Muscle of leg (tissue), 11 donors: ENCODE results near the gene OR2B2. TPM values are rescaled to one million over a fixed set of nuclear protein-coding genes. Genes with fewer than 3 reads are reported as not detected.

Experiments
- DNase-seq: peaks from one replicate; pipeline ENCODE4 v3.0.0; 2013
- H3K27ac ChIP-seq: one replicate; pipeline ENCODE4 v1.5.1; 2013; ENCODE audit warnings: mild to moderate bottlenecking, low read length, control low read depth
- H3K27me3 ChIP-seq: one replicate; pipeline ENCODE4 v1.6.1; 2013; ENCODE audit warnings: low read length; ENCODE audit not compliant: control insufficient read depth, insufficient read depth
- H3K36me3 ChIP-seq: one replicate; pipeline ENCODE4 v1.6.1; 2013; ENCODE audit warnings: low read length; ENCODE audit not compliant: control insufficient read depth, insufficient read depth
- H3K4me1 ChIP-seq: one replicate; pipeline ENCODE4 v1.6.1; 2013; ENCODE audit warnings: low read length; ENCODE audit not compliant: control insufficient read depth, insufficient read depth
- H3K4me3 ChIP-seq: one replicate; pipeline ENCODE4 v1.5.1; 2013; ENCODE audit warnings: low read length, control low read depth
- H3K9me3 ChIP-seq: replicated peaks from 2 replicates; pipeline ENCODE4 v1.6.1; 2013; ENCODE audit warnings: low read depth, low read length; ENCODE audit not compliant: control insufficient read depth
- WGBS: methylation state at CpG from one replicate; pipeline ENCODE4 v1.1.5; 2013; ENCODE audit warnings: missing lambda C conversion rate; ENCODE audit not compliant: insufficient coverage; 5-methylcytosine and 5-hydroxymethylcytosine counted together
- polyA plus RNA-seq, 8 donors: library from polyadenylated mRNA; unstranded; fragments of 120-200 nt; gene quantifications; one replicate each; pipeline versions ENCODE4 v1.2.1 to v1.2.3, GENCODE V29; 2013; ENCODE audit warnings: inconsistent platforms in 1 of 8, low replicate concordance in 1 of 8; ENCODE audit not compliant: insufficient read length in 8 of 8, insufficient read depth in 1 of 8
- total RNA-seq: library from RNA; stranded (reverse); fragments of 120-200 nt; gene quantifications from one replicate; pipeline ENCODE4 v1.2.4, GENCODE V29; 2013

The OR2B2 gene
- total and polyA plus RNA-seq, 9 donors: not detected

DNA sequence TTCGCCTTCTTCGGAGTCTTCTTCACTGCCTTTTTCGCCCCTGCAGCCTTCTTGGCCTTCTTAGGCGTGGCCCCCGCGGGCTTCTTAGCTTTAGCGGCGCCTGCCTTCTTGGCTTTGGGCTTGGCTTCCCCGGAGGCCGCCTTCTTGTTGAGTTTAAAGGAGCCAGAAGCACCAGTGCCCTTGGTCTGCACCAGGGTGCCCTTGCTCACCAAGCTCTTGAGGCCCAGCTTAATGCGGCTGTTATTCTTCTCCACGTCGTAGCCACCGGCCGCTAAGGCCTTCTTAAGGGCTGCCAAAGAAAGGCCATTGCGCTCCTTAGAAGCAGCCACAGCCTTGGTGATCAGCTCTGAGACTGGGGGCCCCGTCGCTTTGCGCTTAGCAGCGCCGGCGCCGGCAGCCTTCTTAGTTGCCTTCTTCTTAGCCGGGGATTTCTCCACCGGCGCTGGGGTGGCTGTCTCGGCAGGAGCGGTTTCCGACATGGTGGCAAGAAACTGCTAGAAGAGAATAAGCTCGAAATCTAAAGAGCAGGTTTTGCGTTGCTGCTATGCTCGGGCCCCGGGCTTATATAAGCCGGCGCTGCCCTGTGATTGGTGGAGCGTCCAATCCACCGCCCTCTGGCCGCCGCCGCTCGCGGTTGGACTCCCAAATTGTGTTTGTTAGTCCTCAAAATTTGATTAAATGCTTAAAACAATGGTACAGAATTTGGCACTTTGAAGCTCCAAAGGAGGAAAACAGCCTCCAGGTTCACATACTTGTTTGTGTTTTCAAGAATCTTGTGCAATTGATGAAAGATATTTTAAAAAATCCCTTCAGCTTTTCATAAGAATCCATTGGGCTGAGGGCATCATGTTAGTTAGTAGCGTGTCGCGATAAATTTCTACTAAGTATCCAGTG lies 44.9 kb downstream of the OR2B2 start:
- peak; percentile 91 for DNase-seq
- peak overlapping the region; percentile 87 for H3K27ac ChIP-seq
- H3K36me3 ChIP-seq: no peaks in the 10 kb centered on the region
- no peaks in the 10 kb centered on the region for H3K9me3 ChIP-seq
- peaks cover 30% of the 10 kb centered on the region for H3K4me1 ChIP-seq
- H3K4me3 ChIP-seq: peak overlapping the region; percentile 66
- 2% methylated on average over 38 of the region's 45 CpGs for WGBS
- H3K27me3 ChIP-seq: no peaks in the 10 kb centered on the region

DNA sequence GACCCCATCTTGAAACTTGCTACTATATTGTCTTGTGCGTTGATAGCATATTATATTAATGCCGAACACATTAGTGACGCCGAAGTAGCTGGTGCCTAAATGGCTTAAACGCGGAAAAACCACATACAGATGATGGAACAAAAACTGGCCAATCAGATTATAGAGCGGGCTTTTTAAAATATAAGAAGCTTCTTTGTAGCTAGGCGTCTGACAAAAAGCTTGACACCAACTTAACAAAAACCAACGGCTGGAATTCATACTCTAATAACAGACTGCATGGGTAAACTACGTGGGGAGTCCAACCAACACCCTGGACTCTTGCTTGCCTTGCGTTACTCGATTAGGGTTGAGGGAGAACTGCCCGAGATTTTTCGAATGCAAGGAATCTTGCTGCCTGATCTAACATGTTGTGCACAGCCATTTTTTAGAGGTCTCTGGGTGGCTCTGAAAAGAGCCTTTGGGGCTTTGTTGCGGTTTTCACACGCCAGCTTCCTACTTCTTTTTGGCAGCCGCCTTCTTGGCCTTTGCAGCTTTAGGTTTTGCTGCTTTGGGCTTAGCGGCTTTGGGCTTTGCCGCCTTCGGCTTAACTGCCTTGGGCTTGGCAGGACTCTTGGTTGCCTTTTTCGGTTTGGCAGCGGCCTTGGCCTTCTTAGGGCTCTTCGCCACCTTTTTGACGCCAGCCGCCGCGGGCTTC lies 45.7 kb downstream of the OR2B2 start:
- H3K36me3 ChIP-seq: no peaks in the 10 kb centered on the region
- H3K27me3 ChIP-seq: no peaks in the 10 kb centered on the region
- H3K4me1 ChIP-seq: peaks cover 27% of the 10 kb centered on the region
- peak; percentile 90 for DNase-seq
- H3K27ac ChIP-seq: peak overlapping the region; percentile 87
- WGBS: 0% methylated on average over 13 of the region's 27 CpGs
- H3K9me3 ChIP-seq: no peaks in the 10 kb centered on the region
- peak overlapping the region; percentile 66 for H3K4me3 ChIP-seq

DNA sequence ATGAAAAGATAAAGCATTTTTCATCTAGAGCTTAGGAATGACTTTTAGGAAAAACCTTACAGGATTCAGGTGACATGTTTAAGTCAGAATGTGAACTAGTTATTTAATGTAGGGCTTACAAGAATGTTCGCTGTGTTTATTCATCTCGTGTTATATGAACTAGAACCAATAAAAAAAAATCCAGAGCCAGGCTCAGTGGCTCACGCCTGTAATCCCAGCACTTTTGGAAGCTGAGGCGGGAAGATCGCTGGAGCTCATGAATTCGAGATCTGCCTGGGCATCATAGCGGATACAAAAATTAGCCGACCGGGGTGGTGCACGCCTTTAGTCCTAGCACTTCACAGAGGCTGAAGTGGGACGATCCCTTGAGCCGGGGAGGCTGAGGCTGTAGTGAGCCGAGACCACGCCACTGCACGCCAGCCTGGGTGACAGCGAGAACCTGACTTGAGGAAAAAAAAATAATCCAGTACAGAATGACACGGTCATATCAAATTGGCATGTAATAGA lies 46.3 kb downstream of the OR2B2 start:
- H3K9me3 ChIP-seq: no peaks in the 10 kb centered on the region

DNA sequence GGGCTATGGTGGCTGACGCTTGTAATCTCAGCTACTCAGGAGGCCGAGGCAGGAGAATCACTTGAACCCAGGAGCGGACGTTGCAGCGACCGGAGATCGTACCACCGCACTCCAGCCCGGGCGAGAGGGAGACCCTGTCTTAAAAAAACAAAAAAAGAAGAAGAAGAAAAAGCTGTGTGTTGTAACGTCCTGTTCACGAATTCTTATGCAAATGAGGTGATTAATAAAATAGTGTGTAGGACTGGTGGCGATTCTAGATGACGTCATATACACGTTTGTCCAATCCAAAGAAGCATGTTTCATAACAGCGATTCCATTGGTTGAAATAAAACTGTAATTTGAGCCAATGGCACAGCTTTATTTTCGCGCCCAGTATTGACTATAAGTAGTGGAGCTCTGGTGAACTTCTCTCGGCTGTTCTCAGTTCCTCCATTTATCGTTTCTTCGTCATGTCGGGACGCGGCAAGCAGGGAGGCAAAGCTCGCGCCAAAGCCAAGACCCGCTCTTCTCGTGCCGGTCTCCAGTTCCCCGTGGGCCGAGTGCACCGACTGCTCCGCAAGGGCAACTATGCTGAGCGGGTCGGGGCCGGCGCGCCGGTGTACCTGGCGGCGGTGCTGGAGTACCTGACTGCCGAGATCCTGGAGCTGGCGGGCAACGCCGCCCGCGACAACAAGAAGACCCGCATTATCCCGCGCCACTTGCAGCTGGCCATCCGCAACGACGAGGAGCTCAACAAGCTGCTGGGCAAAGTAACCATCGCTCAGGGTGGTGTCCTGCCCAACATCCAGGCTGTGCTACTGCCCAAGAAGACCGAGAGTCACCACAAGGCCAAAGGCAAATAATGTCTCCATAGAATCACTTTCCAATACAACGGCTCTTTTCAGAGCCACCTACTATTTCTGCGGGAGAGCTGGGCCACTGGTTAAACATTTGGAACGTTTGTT lies 47.0 kb downstream of the OR2B2 start:
- Histone ChIP-seq H3K36me3 (no peaks in the 10 kb centered on the region), H3K9me3 (no peaks in the 10 kb centered on the region), H3K4me3 (peak overlapping the region; percentile 66), H3K4me1 (peaks cover 27% of the 10 kb centered on the region), H3K27ac (peak overlapping the region; percentile 95), H3K27me3 (no peaks in the 10 kb centered on the region)
- 0% methylated on average over 55 of the region's 58 CpGs for WGBS
- peak; percentile 99 for DNase-seq

More for the DNA sequence above, 46.3 kb downstream of the OR2B2 start:
- DNase-seq: no peak
- Histone ChIP-seq H3K27ac (peak overlapping the region; percentile 87), H3K4me3 (peak overlapping the region; percentile 66), H3K27me3 (no peaks in the 10 kb centered on the region), H3K36me3 (no peaks in the 10 kb centered on the region), H3K4me1 (peaks cover 27% of the 10 kb centered on the region)
- WGBS: 2% methylated on average over 12 of the region's 17 CpGs

DNA sequence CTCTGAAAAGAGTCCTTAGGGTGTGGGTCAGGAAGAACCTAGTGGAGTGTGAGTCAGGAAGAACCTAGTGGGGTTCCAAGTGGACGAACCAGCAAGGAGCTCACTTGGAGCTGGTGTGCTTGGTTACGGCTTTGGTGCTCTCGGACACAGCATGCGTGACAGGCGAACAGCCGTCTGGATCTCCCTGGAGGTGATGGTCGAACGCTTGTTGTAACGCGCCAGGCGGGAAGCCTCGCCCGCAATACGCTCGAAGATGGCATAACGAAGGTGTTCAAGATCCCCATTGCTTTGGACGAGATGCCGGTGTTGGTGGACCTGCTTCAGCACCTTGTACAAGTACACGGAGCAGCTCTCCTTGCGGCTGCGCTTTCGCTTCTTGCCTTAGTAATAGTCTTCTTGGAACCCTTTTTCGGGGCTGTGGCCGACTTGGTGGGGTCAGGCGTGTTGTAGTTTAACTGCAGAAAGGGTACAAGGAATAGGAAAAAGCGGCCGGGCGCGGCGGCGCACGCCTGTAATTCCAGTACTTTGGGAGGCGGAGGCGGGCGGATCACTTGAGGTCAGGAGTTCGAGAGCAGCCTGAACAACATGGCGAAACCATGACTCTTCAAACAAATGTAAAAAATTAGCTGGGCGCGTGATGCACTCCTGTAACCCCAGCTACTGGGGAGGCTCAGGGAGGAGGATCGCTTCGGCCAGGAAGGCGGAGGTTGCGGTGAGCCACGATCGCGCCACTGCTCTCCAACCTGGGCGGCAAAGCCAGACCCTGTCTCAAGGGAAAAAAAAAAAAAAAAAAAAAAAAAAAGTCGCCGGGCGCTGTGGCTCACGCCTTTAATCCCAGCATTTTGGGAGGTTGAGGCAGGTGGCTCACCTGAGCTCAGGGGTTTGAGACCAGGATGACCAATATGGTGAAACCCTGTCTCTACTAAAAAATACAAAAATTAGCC lies 48.0 kb downstream of the OR2B2 start:
- peak overlapping the region; percentile 66 for H3K4me3 ChIP-seq
- H3K27ac ChIP-seq: peak overlapping the region; percentile 95
- no peaks in the 10 kb centered on the region for H3K27me3 ChIP-seq
- H3K9me3 ChIP-seq: no peaks in the 10 kb centered on the region
- peak; percentile 37 for DNase-seq
- H3K36me3 ChIP-seq: no peaks in the 10 kb centered on the region
- WGBS: 5% methylated on average over 45 of the region's 51 CpGs
- peaks cover 27% of the 10 kb centered on the region for H3K4me1 ChIP-seq

DNA sequence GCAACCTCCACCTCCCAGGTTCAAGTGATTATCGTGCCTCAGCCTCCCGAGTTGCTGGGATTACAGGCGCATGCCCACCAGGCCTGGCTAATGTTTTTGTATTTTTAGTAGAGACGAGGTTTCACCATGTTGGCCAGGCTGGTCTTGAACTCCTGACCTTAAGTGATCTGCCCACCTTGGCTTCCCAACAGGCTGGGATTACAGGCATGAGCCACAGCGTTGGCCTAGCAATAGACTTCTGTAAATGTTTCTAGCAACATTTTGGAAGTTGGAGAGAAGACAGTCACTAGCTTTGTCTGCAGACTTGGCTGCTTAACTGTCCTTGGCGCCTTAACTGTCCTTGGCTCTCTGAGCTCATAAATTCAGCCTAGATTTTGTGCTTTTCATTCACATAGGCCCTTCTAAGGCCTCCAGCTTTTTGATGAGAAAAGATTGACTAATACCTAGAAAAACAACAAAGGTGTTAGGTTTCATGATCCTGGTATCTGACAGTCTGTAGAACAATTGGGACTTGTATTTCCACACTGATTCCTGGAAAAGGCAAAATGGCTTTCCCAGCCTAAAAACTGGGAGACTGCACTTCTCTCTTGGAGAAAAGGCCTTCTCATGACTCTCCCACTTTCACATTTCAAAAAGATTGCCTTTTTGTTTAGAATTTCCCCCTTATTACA lies 49.7 kb downstream of the OR2B2 start:
- H3K36me3 ChIP-seq: no peaks in the 10 kb centered on the region

DNA sequence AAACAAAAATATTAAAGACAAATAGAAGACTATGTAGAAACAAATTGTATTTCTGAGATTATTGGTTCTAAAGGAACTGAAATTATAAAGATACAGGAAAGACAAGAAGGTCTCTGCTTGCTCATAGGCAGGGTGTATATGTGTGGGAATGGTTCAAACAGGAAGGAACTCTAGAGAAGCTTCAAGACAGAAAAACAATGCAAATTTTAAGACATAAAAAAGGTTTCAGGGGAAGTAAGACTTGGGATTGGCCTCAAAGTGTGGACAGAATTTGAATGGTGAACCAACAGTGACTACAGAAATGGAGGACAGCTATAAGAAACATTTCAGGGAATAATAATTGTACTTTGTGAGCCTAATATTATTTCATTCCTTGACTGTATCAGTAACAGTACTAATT lies 50.3 kb downstream of the OR2B2 start:
- no peak for DNase-seq
- Histone ChIP-seq H3K27me3 (no peaks in the 10 kb centered on the region), H3K4me3 (no peak overlapping the region)

More for the DNA sequence above, 49.7 kb downstream of the OR2B2 start:
- Histone ChIP-seq H3K4me3 (no peak overlapping the region), H3K4me1 (peaks cover 27% of the 10 kb centered on the region), H3K27me3 (no peaks in the 10 kb centered on the region), H3K27ac (no peak overlapping the region), H3K9me3 (no peaks in the 10 kb centered on the region)
- no CpG with 5 or more reads among the region's 6 CpGs for WGBS
- peak; percentile 16 for DNase-seq

DNA sequence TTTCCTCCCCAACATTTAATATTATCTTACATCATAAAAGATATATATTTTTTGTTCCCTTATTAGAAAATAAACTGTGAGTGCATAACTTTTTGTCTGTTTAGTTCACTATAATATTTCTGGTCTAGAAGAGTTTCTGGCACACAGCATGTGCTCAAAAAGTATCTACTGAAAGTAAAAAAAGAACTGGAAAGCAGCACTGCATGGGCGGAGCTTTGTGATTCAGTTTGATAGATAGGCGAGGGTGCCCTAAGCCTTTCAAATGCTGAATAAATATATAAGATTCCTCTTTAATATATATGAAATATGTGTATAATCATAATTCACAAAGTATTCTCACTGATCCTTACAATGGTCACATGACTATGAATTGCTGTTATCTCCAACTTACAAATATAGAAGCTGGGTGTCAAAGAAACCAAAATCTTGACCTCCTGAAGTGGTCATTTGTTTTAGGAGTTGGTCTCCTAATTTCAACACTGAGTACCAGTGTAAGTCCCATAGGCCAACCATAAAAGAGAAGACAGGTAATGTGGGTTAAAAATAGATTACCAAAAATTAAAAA lies 50.8 kb downstream of the OR2B2 start:
- Histone ChIP-seq H3K27me3 (no peaks in the 10 kb centered on the region), H3K4me1 (peaks cover 16% of the 10 kb centered on the region), H3K4me3 (no peak overlapping the region), H3K27ac (no peak overlapping the region), H3K9me3 (no peaks in the 10 kb centered on the region), H3K36me3 (no peaks in the 10 kb centered on the region)
- WGBS: no CpG with 5 or more reads among the region's 2 CpGs
- no peak for DNase-seq

More for the DNA sequence above, 50.3 kb downstream of the OR2B2 start:
- no peaks in the 10 kb centered on the region for H3K36me3 ChIP-seq
- no peak overlapping the region for H3K27ac ChIP-seq
- no peaks in the 10 kb centered on the region for H3K9me3 ChIP-seq
- peaks cover 21% of the 10 kb centered on the region for H3K4me1 ChIP-seq
